Bone marrow (tissue), 2 donors: ENCODE data around the gene ATG10.

ENCODE experiments used
- DNase-seq, 2 donors: peaks; one replicate each; lab custom pipeline; 2025; lab: John Stamatoyannopoulos, UW

Gene ATG10

GRCh38 chr5:82164977-82165713 is 193.3 kb downstream of the ATG10 start:
- DNase-seq, result no peak

- DNase-seq, result peak in 1 of 2 donors; percentile 76
Observed at GRCh38 chr5:82165740-82166530, 194.1 kb downstream of the ATG10 start.

GRCh38 chr5:82167372-82167935 is 195.6 kb downstream of the ATG10 start:
- DNase-seq, result no peak

- no peak for DNase-seq
Observed at GRCh38 chr5:82168294-82168693, 196.5 kb downstream of the ATG10 start.

GRCh38 chr5:82169892-82170291 is 198.1 kb downstream of the ATG10 start:
- DNase-seq, result no peak

GRCh38 chr5:82174128-82174918 is 202.5 kb downstream of the ATG10 start:
- peak in 1 of 2 donors; percentile 37 for DNase-seq

GRCh38 chr5:82174919-82175219 is 203.0 kb downstream of the ATG10 start:
- no peak for DNase-seq

GRCh38 chr5:82176115-82176814 is 204.4 kb downstream of the ATG10 start:
- no peak for DNase-seq

GRCh38 chr5:82178378-82178777 is 206.6 kb downstream of the ATG10 start:
- DNase-seq, result no peak

- no peak for DNase-seq
Observed at GRCh38 chr5:82182662-82183061, 210.8 kb downstream of the ATG10 start.

GRCh38 chr5:82183828-82184227 is 212.0 kb downstream of the ATG10 start:
- DNase-seq, result no peak

- no peak for DNase-seq
Observed at GRCh38 chr5:82185851-82186250, 214.0 kb downstream of the ATG10 start.

GRCh38 chr5:82197550-82197949 is 225.7 kb downstream of the ATG10 start:
- no peak for DNase-seq

GRCh38 chr5:82204567-82204966 is 232.7 kb downstream of the ATG10 start:
- no peak for DNase-seq

- DNase-seq, result no peak
Observed at GRCh38 chr5:82205005-82205404, 233.2 kb downstream of the ATG10 start.

GRCh38 chr5:82208371-82208770 is 236.5 kb downstream of the ATG10 start:
- no peak for DNase-seq

- no peak for DNase-seq
Observed at GRCh38 chr5:82211855-82212572, 240.2 kb downstream of the ATG10 start.

GRCh38 chr5:82217917-82218316 is 246.1 kb downstream of the ATG10 start:
- no peak for DNase-seq

GRCh38 chr5:82218374-82219156 is 246.7 kb downstream of the ATG10 start:
- no peak for DNase-seq

GRCh38 chr5:82221020-82221419 is 249.2 kb downstream of the ATG10 start:
- no peak for DNase-seq
